ENCODE data around the gene OSTF1. TPM values are rescaled to one million over a fixed set of nuclear protein-coding genes. Genes with fewer than 3 reads are reported as not detected.

The OSTF1 gene
- total and polyA plus RNA-seq, 2 donors (not counting 3 experiments of a cell fraction or from before 2014, with no cell fraction given): 23.5 to 70.9 TPM

DNA sequence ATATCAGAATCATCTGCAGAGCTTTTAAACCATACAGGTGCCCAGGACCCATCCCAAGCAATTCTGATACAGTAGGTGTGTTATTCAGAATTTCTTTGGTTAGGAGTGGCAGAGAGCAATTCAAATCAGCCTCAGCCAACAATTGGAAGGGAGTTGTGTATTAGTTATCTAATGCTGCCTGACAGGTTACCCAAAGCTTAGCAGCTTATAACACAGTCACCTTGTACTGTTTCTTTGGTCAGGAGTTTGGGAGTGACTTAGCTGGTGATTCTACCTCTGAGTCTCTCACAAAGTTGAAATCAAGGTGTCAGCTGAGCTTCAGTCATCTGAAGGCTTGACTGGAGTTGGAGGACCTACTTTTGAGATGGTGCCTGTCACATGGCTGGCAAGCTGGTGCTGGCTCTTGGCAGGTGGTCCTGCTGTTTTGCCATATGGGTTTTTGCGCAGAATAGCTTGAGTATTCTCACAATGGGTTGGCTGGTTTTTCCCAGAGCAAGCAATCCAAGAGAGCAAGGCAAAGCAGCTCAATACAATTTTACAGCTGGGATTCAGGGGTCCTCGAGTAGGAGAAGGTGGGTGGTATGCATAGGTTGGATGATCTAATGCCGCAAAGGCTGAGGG is 41.5 kb upstream of the OSTF1 start:
- CTCF ChIA-PET: no interaction called here

GRCh38 chr9:75047506-75047905 is 40.8 kb upstream of the OSTF1 start:
- FAIRE-seq (no peak), DNase-seq (ENCODE audit: low read depth, low spot score) (no peak)
- BruUV-seq (replicated peaks): no TSS peak
- Histone ChIP-seq H3K36me3 (ENCODE audit: control insufficient read depth in 2 of 2, extremely low read depth in 1 of 2, insufficient read depth in 2 of 2, low read length in 2 of 2) (no peaks in the 10 kb centered on the region), H3K79me2 (ENCODE audit: control insufficient read depth, insufficient read depth, low read length) (no peaks in the 10 kb centered on the region), H3K4me3 (replicated peaks in 1 of 3; ENCODE audit: insufficient read depth in 1 of 3, low read depth in 1 of 3, low read length in 3 of 3) (no peak overlapping the region), H3K4me2 (ENCODE audit: insufficient read depth, low read length) (no peak overlapping the region), H3K27ac (ENCODE audit: insufficient read depth, low read depth, low read length) (no peak overlapping the region), H3K9ac (replicated peaks; ENCODE audit: extremely low read depth, insufficient read depth, low read length) (no peak overlapping the region), H3K27me3 (ENCODE audit: control insufficient read depth in 2 of 2, insufficient read depth in 2 of 2, low read length in 2 of 2) (peaks cover 4 to 9% of the 10 kb centered on the region in 2 experiments), H4K20me1 (replicated peaks; ENCODE audit: control insufficient read depth, extremely low read depth, insufficient read depth, low read length) (no peaks in the 10 kb centered on the region), H2AFZ (ENCODE audit: low read depth, low read length) (no peak overlapping the region), H3K9me1 (replicated peaks; ENCODE audit: control insufficient read depth, extremely low read depth, insufficient read depth, low read length) (no peaks in the 10 kb centered on the region), H3K9me3 (replicated peaks; ENCODE audit: control insufficient read depth, insufficient read depth, low read length) (no peaks in the 10 kb centered on the region), H3K4me1 (ENCODE audit: control insufficient read depth, extremely low read depth, insufficient read depth, low read length) (no peaks in the 10 kb centered on the region)
- POLR2A ChIA-PET: interaction anchor here (0.6 kb wide), 1 partner anchor 337 kb away, joined by 3 read pairs; no protein-coding TSS in a partner anchor
- intact Hi-C loops (cut with micrococcal nuclease): no loop called here
- CTCF ChIA-PET: no interaction called here
- dilution Hi-C loops (cut with MboI; ENCODE audit: extremely low pct_ligation_motif_present, low sequenced_read_pairs): no loop called here
- TF ChIP-seq JUN (IDR thresholded peaks at IDR 0.05; ENCODE audit: borderline replicate concordance, insufficient read depth, insufficient read length, low read depth): no peak
- TF ChIP-seq, protein P1, sequence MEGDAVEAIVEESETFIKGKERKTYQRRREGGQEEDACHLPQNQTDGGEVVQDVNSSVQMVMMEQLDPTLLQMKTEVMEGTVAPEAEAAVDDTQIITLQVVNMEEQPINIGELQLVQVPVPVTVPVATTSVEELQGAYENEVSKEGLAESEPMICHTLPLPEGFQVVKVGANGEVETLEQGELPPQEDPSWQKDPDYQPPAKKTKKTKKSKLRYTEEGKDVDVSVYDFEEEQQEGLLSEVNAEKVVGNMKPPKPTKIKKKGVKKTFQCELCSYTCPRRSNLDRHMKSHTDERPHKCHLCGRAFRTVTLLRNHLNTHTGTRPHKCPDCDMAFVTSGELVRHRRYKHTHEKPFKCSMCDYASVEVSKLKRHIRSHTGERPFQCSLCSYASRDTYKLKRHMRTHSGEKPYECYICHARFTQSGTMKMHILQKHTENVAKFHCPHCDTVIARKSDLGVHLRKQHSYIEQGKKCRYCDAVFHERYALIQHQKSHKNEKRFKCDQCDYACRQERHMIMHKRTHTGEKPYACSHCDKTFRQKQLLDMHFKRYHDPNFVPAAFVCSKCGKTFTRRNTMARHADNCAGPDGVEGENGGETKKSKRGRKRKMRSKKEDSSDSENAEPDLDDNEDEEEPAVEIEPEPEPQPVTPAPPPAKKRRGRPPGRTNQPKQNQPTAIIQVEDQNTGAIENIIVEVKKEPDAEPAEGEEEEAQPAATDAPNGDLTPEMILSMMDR (IDR thresholded peaks at IDR 0.05; ENCODE audit: extremely low read depth in 1 of 2, insufficient read depth in 1 of 2, low read depth in 1 of 2, low read length in 2 of 2): no peak
- no peak for TF ChIP-seq GATA2 (IDR thresholded peaks at IDR 0.05; ENCODE audit: insufficient read depth, insufficient read length, low read depth, low read length)
- TF ChIP-seq, protein P2, sequence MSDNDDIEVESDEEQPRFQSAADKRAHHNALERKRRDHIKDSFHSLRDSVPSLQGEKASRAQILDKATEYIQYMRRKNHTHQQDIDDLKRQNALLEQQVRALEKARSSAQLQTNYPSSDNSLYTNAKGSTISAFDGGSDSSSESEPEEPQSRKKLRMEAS (IDR thresholded peaks at IDR 0.05; ENCODE audit: insufficient read depth, insufficient read length): no peak
- TF ChIP-seq POLR2AphosphoS5 (IDR thresholded peaks at IDR 0.05; ENCODE audit: insufficient read depth, low read depth, low read length): no peak
- no peak for TF ChIP-seq MYC (IDR thresholded peaks at IDR 0.05; ENCODE audit: low read depth, low read length)
- no peak for TF ChIP-seq EZH2 (IDR thresholded peaks at IDR 0.05; ENCODE audit: borderline replicate concordance, low read depth, low read length, severe bottlenecking)
- TF ChIP-seq FOS (IDR thresholded peaks at IDR 0.05; ENCODE audit: borderline replicate concordance, insufficient read depth, low read length): no peak
- no peak for TF ChIP-seq POLR2A (IDR thresholded peaks at IDR 0.05; ENCODE audit: low read depth, low read length)

More for the DNA sequence above, 41.5 kb upstream of the OSTF1 start:
- TF ChIP-seq, protein P2 (IDR thresholded peaks at IDR 0.05; ENCODE audit: insufficient read depth, insufficient read length): no peak
- TF ChIP-seq POLR2AphosphoS5 (IDR thresholded peaks at IDR 0.05; ENCODE audit: insufficient read depth, low read depth, low read length): no peak
- FAIRE-seq: no peak
- dilution Hi-C loops (cut with MboI; ENCODE audit: extremely low pct_ligation_motif_present, low sequenced_read_pairs) (no loop called here), intact Hi-C loops (cut with micrococcal nuclease) (no loop called here)
- Histone ChIP-seq H3K4me2 (ENCODE audit: insufficient read depth, low read length) (no peak overlapping the region), H3K4me1 (ENCODE audit: control insufficient read depth, extremely low read depth, insufficient read depth, low read length) (no peaks in the 10 kb centered on the region), H3K36me3 (ENCODE audit: control insufficient read depth in 2 of 2, extremely low read depth in 1 of 2, insufficient read depth in 2 of 2, low read length in 2 of 2) (no peaks in the 10 kb centered on the region), H4K20me1 (replicated peaks; ENCODE audit: control insufficient read depth, extremely low read depth, insufficient read depth, low read length) (no peaks in the 10 kb centered on the region), H3K4me3 (replicated peaks in 1 of 3; ENCODE audit: insufficient read depth in 1 of 3, low read depth in 1 of 3, low read length in 3 of 3) (no peak overlapping the region), H3K27ac (ENCODE audit: insufficient read depth, low read depth, low read length) (no peak overlapping the region), H3K9ac (replicated peaks; ENCODE audit: extremely low read depth, insufficient read depth, low read length) (no peak overlapping the region), H2AFZ (ENCODE audit: low read depth, low read length) (no peak overlapping the region), H3K79me2 (ENCODE audit: control insufficient read depth, insufficient read depth, low read length) (no peaks in the 10 kb centered on the region), H3K9me3 (replicated peaks; ENCODE audit: control insufficient read depth, insufficient read depth, low read length) (no peaks in the 10 kb centered on the region), H3K9me1 (replicated peaks; ENCODE audit: control insufficient read depth, extremely low read depth, insufficient read depth, low read length) (no peaks in the 10 kb centered on the region), H3K27me3 (ENCODE audit: control insufficient read depth in 2 of 2, insufficient read depth in 2 of 2, low read length in 2 of 2) (peaks cover 4 to 9% of the 10 kb centered on the region in 2 experiments)
- POLR2A ChIA-PET: no interaction called here
- BruUV-seq (replicated peaks): no TSS peak
- no peak for DNase-seq (ENCODE audit: low read depth, low spot score)
